Neural crest cell (in vitro differentiated cells): Measurements from ENCODE around the gene HNRNPUL1. TPM values are rescaled to one million over a fixed set of nuclear protein-coding genes. Genes with fewer than 3 reads are reported as not detected.

Source experiments
- DNase-seq: peaks from one replicate; pipeline ENCODE4 v3.0.0; 2021; ENCODE audit warnings: low read depth, mixed read lengths, low spot score
- H3K27ac Mint-ChIP-seq: one replicate; pipeline ENCODE4 v1.8.0; 2021; ENCODE audit warnings: mild to moderate bottlenecking, mixed read lengths; ENCODE audit not compliant: unreplicated experiment
- H3K27me3 Mint-ChIP-seq: 2 replicates; pipeline ENCODE4 v1.8.0; 2021; ENCODE audit warnings: low read depth, mild to moderate bottlenecking, mixed read lengths
- H3K36me3 Mint-ChIP-seq: 2 replicates; pipeline ENCODE4 v1.8.0; 2021; ENCODE audit warnings: low read depth, mild to moderate bottlenecking, mixed read lengths
- H3K4me1 Mint-ChIP-seq: 2 replicates; pipeline ENCODE4 v1.8.0; 2021; ENCODE audit warnings: mixed read lengths
- H3K4me3 Mint-ChIP-seq: one replicate; pipeline ENCODE4 v1.8.0; 2021; ENCODE audit warnings: mild to moderate bottlenecking, mixed read lengths
- H3K9me3 Mint-ChIP-seq: 2 replicates; pipeline ENCODE4 v1.8.0; 2021; ENCODE audit warnings: mixed read lengths
- total RNA-seq: library from RNA; stranded (reverse); gene quantifications from 2 replicates; pipeline ENCODE4 v1.2.1, GENCODE V29; 2021
- TF ChIP-seq, protein P1 (sequence below): fragments of 200-600 bp; sonication (generic); conservative IDR thresholded peaks from 2 replicates; pipeline ENCODE4 v1.5.0; 2021; ENCODE audit warnings: antibody characterized with exemption, mild to moderate bottlenecking

HNRNPUL1 gene
- total RNA-seq, 1 donor from 2014 or later, result 306 TPM

DNA sequence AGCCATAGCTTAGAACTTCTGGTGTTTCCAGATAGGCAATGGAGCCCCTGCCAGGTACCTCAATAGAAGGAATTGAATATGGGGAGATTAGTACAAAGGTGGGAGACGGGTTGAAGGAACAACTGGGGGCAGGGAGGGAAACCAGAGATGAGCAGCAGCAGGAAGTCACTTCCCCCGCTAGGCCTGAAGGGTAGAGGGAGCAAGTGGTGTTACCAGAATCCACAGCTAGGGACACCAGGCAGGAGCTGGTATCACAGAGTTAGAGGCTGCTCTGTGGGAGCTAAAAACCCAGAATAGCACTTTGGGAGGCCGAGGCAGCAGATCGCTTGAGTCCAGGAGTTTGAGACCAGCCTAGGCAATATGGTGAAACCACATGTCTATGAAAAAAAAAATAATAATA is 15.3 kb upstream of the HNRNPUL1 start:
- Mint-ChIP-seq H3K36me3 (no peaks in the 10 kb centered on the region), H3K4me1 (no peaks in the 10 kb centered on the region), H3K9me3 (no peaks in the 10 kb centered on the region), H3K4me3 (no peak overlapping the region), H3K27ac (no peak overlapping the region), H3K27me3 (no peaks in the 10 kb centered on the region)
- no peak for DNase-seq
- TF ChIP-seq, protein P1, sequence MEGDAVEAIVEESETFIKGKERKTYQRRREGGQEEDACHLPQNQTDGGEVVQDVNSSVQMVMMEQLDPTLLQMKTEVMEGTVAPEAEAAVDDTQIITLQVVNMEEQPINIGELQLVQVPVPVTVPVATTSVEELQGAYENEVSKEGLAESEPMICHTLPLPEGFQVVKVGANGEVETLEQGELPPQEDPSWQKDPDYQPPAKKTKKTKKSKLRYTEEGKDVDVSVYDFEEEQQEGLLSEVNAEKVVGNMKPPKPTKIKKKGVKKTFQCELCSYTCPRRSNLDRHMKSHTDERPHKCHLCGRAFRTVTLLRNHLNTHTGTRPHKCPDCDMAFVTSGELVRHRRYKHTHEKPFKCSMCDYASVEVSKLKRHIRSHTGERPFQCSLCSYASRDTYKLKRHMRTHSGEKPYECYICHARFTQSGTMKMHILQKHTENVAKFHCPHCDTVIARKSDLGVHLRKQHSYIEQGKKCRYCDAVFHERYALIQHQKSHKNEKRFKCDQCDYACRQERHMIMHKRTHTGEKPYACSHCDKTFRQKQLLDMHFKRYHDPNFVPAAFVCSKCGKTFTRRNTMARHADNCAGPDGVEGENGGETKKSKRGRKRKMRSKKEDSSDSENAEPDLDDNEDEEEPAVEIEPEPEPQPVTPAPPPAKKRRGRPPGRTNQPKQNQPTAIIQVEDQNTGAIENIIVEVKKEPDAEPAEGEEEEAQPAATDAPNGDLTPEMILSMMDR, result no peak

DNA sequence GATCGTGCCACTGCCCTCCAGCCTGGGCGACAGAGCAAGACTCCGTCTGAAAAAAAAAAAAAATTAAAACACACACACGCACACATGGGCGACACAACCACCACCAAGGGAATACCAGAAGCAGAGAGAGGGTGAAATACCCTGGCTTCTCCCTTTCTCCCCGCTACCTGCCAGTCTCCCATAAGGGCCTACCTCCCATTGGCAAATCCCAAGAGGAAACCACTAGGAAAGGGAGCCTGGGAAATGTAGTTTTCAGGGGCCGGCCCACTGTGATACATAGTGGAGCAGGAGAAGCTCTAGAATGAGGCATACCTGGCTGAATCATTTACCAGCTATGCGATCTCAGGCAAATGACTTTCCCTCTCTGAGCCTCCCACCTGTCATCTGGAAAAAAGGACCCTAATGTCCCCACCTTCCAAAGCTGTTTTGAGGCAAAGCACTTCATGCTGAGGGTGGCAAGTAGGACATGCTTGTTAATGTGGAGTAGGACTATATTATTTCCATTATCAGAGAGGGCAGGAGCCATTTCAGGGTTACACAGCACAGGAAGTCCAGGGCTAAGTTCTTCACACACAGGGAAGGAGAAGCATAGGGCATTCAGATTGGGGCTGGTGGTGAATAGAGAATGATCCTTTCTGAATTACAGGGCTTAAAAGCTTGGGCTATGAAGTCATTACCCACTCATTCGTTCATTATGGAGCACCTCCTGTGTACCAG is 14.3 kb upstream of the HNRNPUL1 start:
- no peaks in the 10 kb centered on the region for H3K27me3 Mint-ChIP-seq
- H3K9me3 Mint-ChIP-seq, result no peaks in the 10 kb centered on the region
- H3K4me1 Mint-ChIP-seq, result no peaks in the 10 kb centered on the region
- TF ChIP-seq, protein P1, result no peak
- no peak overlapping the region for H3K4me3 Mint-ChIP-seq
- no peak for DNase-seq
- H3K27ac Mint-ChIP-seq, result no peak overlapping the region
- no peaks in the 10 kb centered on the region for H3K36me3 Mint-ChIP-seq

DNA sequence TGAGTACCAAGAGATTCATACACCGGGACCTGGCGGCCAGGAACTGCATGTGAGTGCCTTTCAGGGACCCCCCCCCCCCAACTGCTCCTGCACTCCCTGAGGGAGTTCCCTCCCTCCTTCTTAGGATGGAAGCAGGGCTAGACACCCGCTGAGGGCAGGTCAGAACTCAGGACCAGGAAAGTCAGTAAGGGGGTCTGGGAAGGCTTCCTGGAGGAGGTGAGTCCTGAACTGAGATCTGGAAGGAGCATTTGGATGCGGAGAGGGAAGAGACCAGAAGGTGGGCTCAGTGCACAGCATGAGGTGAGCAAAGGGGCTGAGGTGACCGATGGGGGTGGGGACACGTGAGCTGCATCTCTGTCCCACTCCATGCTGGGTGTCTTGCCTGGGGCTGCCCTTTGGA is 10.5 kb upstream of the HNRNPUL1 start:
- H3K4me1 Mint-ChIP-seq, result no peaks in the 10 kb centered on the region
- no peaks in the 10 kb centered on the region for H3K27me3 Mint-ChIP-seq
- H3K27ac Mint-ChIP-seq, result no peak overlapping the region
- TF ChIP-seq, protein P1, result no peak
- DNase-seq, result no peak
- no peaks in the 10 kb centered on the region for H3K9me3 Mint-ChIP-seq
- no peak overlapping the region for H3K4me3 Mint-ChIP-seq
- no peaks in the 10 kb centered on the region for H3K36me3 Mint-ChIP-seq

DNA sequence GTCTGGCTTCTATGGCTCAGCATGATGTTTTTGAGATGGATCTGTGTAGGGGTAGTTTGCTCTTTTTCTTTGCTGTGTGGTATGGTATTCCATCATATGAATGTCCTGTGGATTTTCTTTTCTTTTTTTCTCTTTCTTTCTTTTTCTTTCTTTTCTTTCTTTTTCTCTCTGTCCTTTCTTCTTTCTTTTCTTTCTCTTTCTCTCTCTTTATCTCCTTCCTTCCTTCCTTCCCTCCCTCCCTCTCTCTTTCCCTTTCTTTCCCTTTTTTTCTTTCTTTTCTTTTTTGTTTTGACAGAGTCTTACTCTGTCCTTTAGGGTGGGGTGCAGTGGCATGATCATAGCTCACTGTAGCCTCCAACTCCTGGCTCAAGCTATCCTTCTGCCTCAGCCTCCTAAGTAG is 9.0 kb upstream of the HNRNPUL1 start:
- H3K4me1 Mint-ChIP-seq, result no peaks in the 10 kb centered on the region
- no peak overlapping the region for H3K27ac Mint-ChIP-seq
- no peaks in the 10 kb centered on the region for H3K36me3 Mint-ChIP-seq
- H3K27me3 Mint-ChIP-seq, result no peaks in the 10 kb centered on the region
- no peak overlapping the region for H3K4me3 Mint-ChIP-seq
- no peaks in the 10 kb centered on the region for H3K9me3 Mint-ChIP-seq
- no peak for DNase-seq
- TF ChIP-seq, protein P1, result no peak

DNA sequence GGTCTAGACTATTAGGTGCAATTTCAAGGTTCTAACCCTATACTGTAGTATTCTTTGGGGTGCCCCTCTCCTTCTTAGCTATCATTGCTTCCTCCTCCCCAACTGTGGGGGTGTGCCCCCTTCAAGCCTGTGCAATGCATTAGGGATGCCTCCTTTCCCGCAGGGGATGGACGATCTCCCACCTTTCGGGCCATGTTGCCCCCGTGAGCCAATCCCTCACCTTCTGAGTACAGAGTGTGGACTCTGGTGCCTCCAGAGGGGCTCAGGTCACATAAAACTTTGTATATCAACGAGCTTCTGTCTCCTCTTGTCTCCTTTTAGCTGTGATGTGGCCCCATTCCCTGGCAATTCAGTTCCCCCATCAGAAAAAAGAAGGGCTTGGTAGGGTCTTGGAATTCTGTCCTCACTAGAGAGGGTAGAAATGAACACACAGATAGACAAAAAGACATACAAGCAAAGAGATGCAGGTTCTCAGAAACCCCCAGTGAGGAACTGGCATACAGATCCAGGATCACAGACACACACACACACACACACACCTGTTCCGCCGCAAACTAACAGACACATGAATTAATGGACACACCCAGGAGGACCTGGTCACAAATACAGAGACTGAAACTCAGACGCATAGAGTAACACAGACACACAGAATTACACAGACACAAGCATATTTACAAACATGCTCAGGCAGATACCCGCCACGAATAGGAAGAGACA is 2.5 kb upstream of the HNRNPUL1 start:
- H3K4me1 Mint-ChIP-seq, result peaks cover 27% of the 10 kb centered on the region
- no peaks in the 10 kb centered on the region for H3K9me3 Mint-ChIP-seq
- H3K36me3 Mint-ChIP-seq, result peaks cover 3% of the 10 kb centered on the region
- peaks cover 3% of the 10 kb centered on the region for H3K27me3 Mint-ChIP-seq
- no peak overlapping the region for H3K27ac Mint-ChIP-seq
- DNase-seq, result no peak
- peak overlapping the region; percentile 96 for H3K4me3 Mint-ChIP-seq
- TF ChIP-seq, protein P1, result no peak
